Astrocyte of the cerebellum (primary cell): ENCODE data around the gene PLSCR5.

Source experiments
- DNase-seq: peaks from one replicate; pipeline ENCODE4 v3.0.0-alpha.2; 2011; ENCODE audit warnings: low read depth
- H3K4me3 ChIP-seq: 2 replicates; pipeline ENCODE4 v1.5.1; 2011; ENCODE audit warnings: mild to moderate bottlenecking, low read depth, low read length, moderate library complexity
- CTCF ChIP-seq: IDR thresholded peaks from 2 replicates; pipeline ENCODE4 v1.5.1; 2012; ENCODE audit warnings: low read length, low read depth, moderate library complexity, mild to moderate bottlenecking; ENCODE audit errors: missing control alignments
- in situ Hi-C: cut with HindIII; loops from 2 replicates; pipeline ENCODE4 v1.10.0; 2017; ENCODE audit warnings: low sequenced_read_pairs

Gene PLSCR5, protein sequence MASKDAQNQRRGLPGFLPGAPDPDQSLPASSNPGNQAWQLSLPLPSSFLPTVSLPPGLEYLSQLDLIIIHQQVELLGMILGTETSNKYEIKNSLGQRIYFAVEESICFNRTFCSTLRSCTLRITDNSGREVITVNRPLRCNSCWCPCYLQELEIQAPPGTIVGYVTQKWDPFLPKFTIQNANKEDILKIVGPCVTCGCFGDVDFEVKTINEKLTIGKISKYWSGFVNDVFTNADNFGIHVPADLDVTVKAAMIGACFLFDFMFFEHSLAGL

GRCh38 chr3:146605106-146605505 is at the start of gene PLSCR5:
PLSCR5 (minus strand) TSS chr3:146605346; CDS start chr3:146605212, 134 bp downstream.
- DNase-seq, result no peak
- in situ Hi-C loops, result no loop called here
- TF ChIP-seq CTCF, result no peak
- H3K4me3 ChIP-seq, result no peak within 1 kb of the TSS

DNA sequence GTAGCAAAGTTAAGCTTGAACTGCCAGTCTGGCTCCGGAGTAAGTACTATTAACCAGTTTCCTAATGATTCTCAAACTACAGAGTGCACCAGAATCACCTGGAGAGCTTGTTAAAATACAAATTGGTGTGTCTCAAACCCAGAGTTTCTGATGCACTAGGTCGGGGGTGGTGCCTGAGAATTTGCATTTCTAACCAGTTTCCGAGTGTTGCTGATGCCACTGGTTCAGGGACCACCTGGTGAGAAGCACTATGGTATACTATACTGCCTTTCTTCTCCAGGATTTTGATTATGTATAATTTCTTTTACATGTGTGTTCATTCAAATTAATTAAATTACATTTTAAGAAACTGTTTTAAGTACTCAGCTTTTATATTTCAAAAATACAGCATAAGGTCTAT is 48.8 kb upstream of the PLSCR5 start:
- in situ Hi-C loops, result no loop called here
- TF ChIP-seq CTCF, result no peak
- DNase-seq, result no peak
- H3K4me3 ChIP-seq, result no peak overlapping the region

DNA sequence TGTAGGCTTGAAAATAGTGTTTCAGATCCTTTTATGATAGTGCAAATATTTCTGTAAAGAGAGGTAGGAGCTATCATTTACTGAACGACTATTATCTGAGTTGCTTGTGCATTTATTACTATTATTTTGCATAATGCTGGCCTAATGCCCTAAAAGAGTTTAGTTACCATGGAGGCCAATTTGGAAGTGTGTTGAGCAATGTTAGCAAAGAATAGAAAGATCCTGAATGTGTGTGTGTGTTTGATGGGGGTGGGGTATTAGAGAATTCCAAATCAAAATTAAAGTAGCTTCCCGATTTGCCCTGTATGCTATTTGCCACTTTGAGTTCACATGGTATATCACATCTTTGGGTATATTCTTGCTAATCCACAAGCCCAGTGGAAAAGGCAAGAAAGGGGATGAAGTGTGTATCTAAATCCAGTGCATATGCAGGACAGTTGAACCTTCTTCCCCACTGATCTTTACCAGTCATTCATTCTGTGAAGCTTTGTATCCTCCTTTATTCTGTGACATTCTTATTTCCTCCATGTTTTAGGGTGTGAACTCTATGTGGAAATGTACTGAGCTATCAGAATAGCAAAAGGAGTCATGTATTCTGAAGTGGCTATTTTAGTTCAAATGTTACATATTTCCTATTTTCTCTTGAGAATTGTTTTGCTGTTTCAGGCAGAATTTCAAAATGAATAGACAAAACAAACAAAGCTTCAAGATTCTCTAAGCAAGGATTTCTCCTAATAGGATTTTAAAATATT is 45.7 kb upstream of the PLSCR5 start:
- H3K4me3 ChIP-seq, result no peak overlapping the region
- in situ Hi-C loops, result no loop called here
- no peak for DNase-seq

DNA sequence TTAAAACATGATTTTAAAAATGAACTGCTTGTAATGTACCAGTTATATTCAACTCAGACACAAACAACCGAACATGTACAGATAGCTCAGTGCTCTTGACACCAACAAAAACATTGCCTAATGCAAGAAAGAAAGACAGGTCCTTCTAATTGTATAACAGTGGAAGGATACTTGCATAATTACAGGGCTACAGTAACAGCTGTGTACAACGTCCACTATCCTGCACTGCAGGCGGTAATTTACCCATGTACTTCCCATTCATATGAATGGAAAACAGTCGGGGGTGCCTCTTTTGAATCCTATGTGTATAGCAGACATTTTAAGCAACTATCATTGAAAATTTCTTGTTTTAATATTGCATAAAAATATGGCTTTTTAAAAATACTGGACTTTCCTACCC is 41.1 kb upstream of the PLSCR5 start:
- in situ Hi-C loops, result no loop called here
- no peak for DNase-seq
- no peak overlapping the region for H3K4me3 ChIP-seq
- TF ChIP-seq CTCF, result no peak

More for the DNA sequence above, 45.7 kb upstream of the PLSCR5 start:
- no peak for TF ChIP-seq CTCF

GRCh38 chr3:146640955-146641867 is 36.1 kb upstream of the PLSCR5 start:
- no peak overlapping the region for H3K4me3 ChIP-seq
- in situ Hi-C loops, result no loop called here
- DNase-seq, result peak; percentile 43
- TF ChIP-seq CTCF, result peak; percentile 63

DNA sequence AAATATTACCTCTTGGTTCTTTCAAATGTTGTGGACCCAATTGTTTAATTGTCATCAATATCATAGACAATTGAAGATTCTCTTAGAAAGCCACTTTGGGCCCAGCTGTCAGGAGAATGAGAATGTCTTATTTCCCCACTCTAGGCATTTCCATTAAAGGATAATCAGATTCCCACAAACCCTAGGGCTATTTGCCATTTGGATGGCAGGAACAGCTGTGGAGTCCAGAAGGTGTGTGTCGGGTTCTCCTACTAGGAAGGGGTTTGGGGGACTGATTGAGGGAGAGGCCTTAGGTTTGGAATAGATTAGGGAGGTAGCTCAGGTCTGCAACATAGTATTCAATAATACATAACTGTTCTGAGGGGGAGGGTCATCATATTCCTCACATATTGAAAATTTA is 35.2 kb upstream of the PLSCR5 start:
- H3K4me3 ChIP-seq, result no peak overlapping the region
- DNase-seq, result no peak
- in situ Hi-C loops, result no loop called here
- no peak for TF ChIP-seq CTCF
